ENCODE data around the gene PLXNA1. TPM values are rescaled to one million over a fixed set of nuclear protein-coding genes. Genes with fewer than 3 reads are reported as not detected.

The PLXNA1 gene
- total RNA-seq, 1 experiment from 2014 or later = 30.3 TPM

GRCh38 chr3:126939733-126940132, 43.2 kb upstream of the PLXNA1 start:
- intact Hi-C loops (cut with micrococcal nuclease) = no loop called here
- no TSS peak for BruUV-seq (replicated peaks)
- CTCF ChIA-PET = no interaction called here

More at GRCh38 chr3:126939733-126940132, 43.2 kb upstream of the PLXNA1 start:
- Histone ChIP-seq H3K4me2 (ENCODE audit: low read length) (no peak overlapping the region), H3K9ac (ENCODE audit: low read length) (no peak overlapping the region), H2AFZ (ENCODE audit: low read depth, low read length, poor library complexity, severe bottlenecking) (no peak overlapping the region), H3K4me3 (replicated peaks in 1 of 2; ENCODE audit: low read depth in 1 of 2, low read length in 2 of 2) (no peak overlapping the region), H3K27ac (ENCODE audit: low read depth, low read length) (no peak overlapping the region), H4K20me1 (ENCODE audit: insufficient read depth) (no peaks in the 10 kb centered on the region), H3K4me1 (ENCODE audit: control insufficient read depth in 1 of 2, insufficient read depth in 2 of 2, low read length in 2 of 2) (no peaks in the 10 kb centered on the region), H3K27me3 (ENCODE audit: insufficient read depth, low read length) (no peaks in the 10 kb centered on the region), H3K9me3 (ENCODE audit: control insufficient read depth in 1 of 2, insufficient read depth in 1 of 2, low read depth in 1 of 2, low read length in 2 of 2) (no peaks in the 10 kb centered on the region), H3K9me2 (ENCODE audit: insufficient read depth) (no peaks in the 10 kb centered on the region), H3K36me3 (ENCODE audit: control insufficient read depth in 1 of 2, insufficient read depth in 2 of 2, low read length in 2 of 2) (no peaks in the 10 kb centered on the region), H3K79me2 (ENCODE audit: insufficient read depth, low read length) (no peaks in the 10 kb centered on the region)
- TF ChIP-seq ZNF274 (IDR thresholded peaks at IDR 0.05; ENCODE audit: low read depth, low read length) (no peak), POLR2AphosphoS5 (IDR thresholded peaks at IDR 0.05; ENCODE audit: low read depth, low read length) (no peak), SIN3A (IDR thresholded peaks at IDR 0.05; ENCODE audit: low read depth) (no peak), ELF1 (IDR thresholded peaks at IDR 0.05; ENCODE audit: borderline replicate concordance, low read depth) (no peak), ZFX (IDR thresholded peaks at IDR 0.05) (no peak), MAX (IDR thresholded peaks at IDR 0.05) (no peak), CBX3 (IDR thresholded peaks at IDR 0.05; ENCODE audit: low read depth) (no peak), ZBTB33 (IDR thresholded peaks at IDR 0.05; ENCODE audit: extremely low read depth, insufficient replicate concordance, low read length) (no peak), POLR2A (IDR thresholded peaks at IDR 0.05; ENCODE audit: borderline replicate concordance, extremely low read depth, insufficient read depth, insufficient read length) (no peak), SP1 (IDR thresholded peaks at IDR 0.05; ENCODE audit: low read depth) (no peak), EZH2 (IDR thresholded peaks at IDR 0.05) (no peak), EGR1 (IDR thresholded peaks at IDR 0.05; ENCODE audit: low read depth) (no peak), REST (IDR thresholded peaks at IDR 0.05; ENCODE audit: low read depth) (no peak), EZH2phosphoT487 (IDR thresholded peaks at IDR 0.05; ENCODE audit: borderline replicate concordance) (no peak), ATF3 (IDR thresholded peaks at IDR 0.05) (no peak)
- no peak for DNase-seq (ENCODE audit: low read depth, low spot score)
- ChIA-PET RAD21 (ENCODE audit: low non-redundant PET in 1 of 2, low total read pairs in 2 of 2, uncharacterized antibody in 2 of 2, unreplicated experiment in 2 of 2) (no interaction called here), POLR2A (interaction anchor here (0.8 kb wide), 1 partner anchor 12 kb away, joined by 3 read pairs; no protein-coding TSS in a partner anchor)
- ATAC-seq = no peak
